OCI-LY3 (cell line): ENCODE data around the gene AGPAT3.

Source experiments
- H2AFZ ChIP-seq: fragments of 200-600, 300-600 bp; shearing (Covaris generic); 2 replicates; pipeline ENCODE4 v1.6.0; 2014; ENCODE audit warnings: antibody characterized with exemption, low read depth, low read length
- H3K27ac ChIP-seq: fragments of 200-600, 300-600 bp; sonication (generic); 2 replicates; pipeline ENCODE4 v1.5.1; 2014; ENCODE audit warnings: mild to moderate bottlenecking, low read length, moderate library complexity, mixed read lengths
- H3K27me3 ChIP-seq: fragments of 200-600, 300-600 bp; sonication (generic); 2 replicates; pipeline ENCODE4 v1.6.1; 2014; ENCODE audit warnings: low read depth, low read length, mixed read lengths
- H3K36me3 ChIP-seq: fragments of 200-600, 300-600 bp; sonication (generic); replicated peaks from 2 replicates; pipeline ENCODE3; 2014; ENCODE audit warnings: low read depth, low read length, mixed read lengths
- H3K4me1 ChIP-seq: fragments of 300-600, 200-600 bp; sonication (generic); 2 replicates; pipeline ENCODE4 v1.6.1; 2014; ENCODE audit warnings: low read length, mixed read lengths
- H3K4me2 ChIP-seq: fragments of 200-600, 300-600 bp; sonication (generic); 2 replicates; pipeline ENCODE4 v1.6.1; 2014; ENCODE audit warnings: low read length, mixed read lengths
- H3K4me3 ChIP-seq: fragments of 300-600, 200-600 bp; sonication (generic); 2 replicates; pipeline ENCODE4 v1.5.1; 2014; ENCODE audit warnings: antibody characterized with exemption, mild to moderate bottlenecking, low read length, moderate library complexity
- H3K79me2 ChIP-seq: fragments of 300-600, 200-600 bp; shearing (Covaris generic); 2 replicates; pipeline ENCODE4 v1.6.1; 2014; ENCODE audit warnings: mild to moderate bottlenecking, low read length, mixed read lengths
- H3K9ac ChIP-seq: fragments of 300-600, 200-600 bp; shearing (Covaris generic); 2 replicates; pipeline ENCODE4 v1.6.0; 2014; ENCODE audit warnings: mild to moderate bottlenecking, low read length, moderate library complexity
- H3K9me3 ChIP-seq: fragments of 200-600, 300-600 bp; shearing (Covaris generic); 2 replicates; pipeline ENCODE4 v1.6.1; 2014; ENCODE audit warnings: low read length, mixed read lengths; ENCODE audit not compliant: insufficient read depth
- H4K20me1 ChIP-seq: fragments of 200-600, 300-600 bp; sonication (generic); 2 replicates; pipeline ENCODE4 v1.6.1; 2016; ENCODE audit warnings: low read length, mixed read lengths; ENCODE audit not compliant: insufficient read depth
- EZH2phosphoT487 ChIP-seq: fragments of 200-600 bp; shearing (Covaris generic); IDR thresholded peaks from 2 replicates; pipeline ENCODE4 v1.6.1; 2018; ENCODE audit warnings: antibody characterized with exemption, mixed run types, low read depth
- TF ChIP-seq, protein P1 (sequence below): fragments of 200-600, 300-600 bp; sonication (generic); IDR thresholded peaks from 2 replicates; pipeline ENCODE4 v1.5.1; 2014; ENCODE audit warnings: antibody characterized with exemption, low read length, low read depth

The AGPAT3 gene

DNA sequence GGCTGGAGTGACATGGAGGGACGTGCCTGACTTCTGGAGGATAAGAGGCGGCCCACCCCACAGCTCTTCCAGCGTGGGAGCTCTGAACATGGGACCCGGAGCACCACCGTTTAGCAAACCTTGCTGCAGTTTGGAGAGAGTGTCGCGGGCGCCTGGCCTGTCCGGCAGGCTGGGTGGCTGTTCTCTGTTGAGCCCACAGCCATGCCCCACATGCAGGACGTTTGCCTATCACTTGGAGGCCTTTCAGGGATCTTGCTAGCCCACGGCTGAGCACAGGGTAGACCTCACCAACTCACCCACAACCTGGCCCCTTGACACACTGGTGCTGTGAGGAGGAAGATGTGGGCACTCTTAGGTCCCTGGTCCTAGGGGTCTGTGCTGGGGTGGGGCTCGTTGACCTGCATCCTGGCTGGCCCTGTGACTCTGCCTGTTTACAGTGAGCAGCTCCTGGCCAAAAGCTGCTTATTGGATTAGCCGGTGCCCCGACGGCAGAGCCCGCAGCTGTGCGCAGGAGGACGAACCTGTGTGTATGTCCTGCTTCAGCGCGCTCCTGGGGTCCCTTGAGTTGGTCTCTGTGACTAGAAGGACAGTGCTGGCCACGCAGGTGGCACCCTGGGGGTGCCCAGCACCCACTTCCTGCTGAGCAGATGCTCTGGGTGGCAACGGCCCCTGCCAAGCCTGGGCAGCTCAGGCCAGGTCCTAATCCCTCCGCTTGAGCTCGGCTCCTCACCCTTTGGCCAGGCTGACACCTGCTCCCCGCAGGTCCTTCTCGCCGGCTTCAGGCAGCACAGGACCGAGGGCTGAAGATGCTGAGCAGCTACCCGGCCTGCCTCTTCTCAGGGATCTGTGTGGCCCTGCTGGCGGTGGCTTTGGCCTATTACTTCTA is 74.7 kb downstream of the AGPAT3 start:
- Histone ChIP-seq H3K27me3 (no peaks in the 10 kb centered on the region), H3K9me3 (no peaks in the 10 kb centered on the region), H3K9ac (peak overlapping the region; percentile 22; the same call in 1 of the 2 replicates), H3K4me1 (peaks cover 25% of the 10 kb centered on the region), H3K79me2 (peaks cover 58% of the 10 kb centered on the region), H2AFZ (no peak overlapping the region), H3K36me3 (peaks cover 19% of the 10 kb centered on the region), H4K20me1 (peaks cover 5% of the 10 kb centered on the region), H3K27ac (peak overlapping the region; percentile 85), H3K4me2 (peak overlapping the region; percentile 96), H3K4me3 (peak overlapping the region; percentile 79)
- no peak for TF ChIP-seq EZH2phosphoT487
- TF ChIP-seq, protein P1, sequence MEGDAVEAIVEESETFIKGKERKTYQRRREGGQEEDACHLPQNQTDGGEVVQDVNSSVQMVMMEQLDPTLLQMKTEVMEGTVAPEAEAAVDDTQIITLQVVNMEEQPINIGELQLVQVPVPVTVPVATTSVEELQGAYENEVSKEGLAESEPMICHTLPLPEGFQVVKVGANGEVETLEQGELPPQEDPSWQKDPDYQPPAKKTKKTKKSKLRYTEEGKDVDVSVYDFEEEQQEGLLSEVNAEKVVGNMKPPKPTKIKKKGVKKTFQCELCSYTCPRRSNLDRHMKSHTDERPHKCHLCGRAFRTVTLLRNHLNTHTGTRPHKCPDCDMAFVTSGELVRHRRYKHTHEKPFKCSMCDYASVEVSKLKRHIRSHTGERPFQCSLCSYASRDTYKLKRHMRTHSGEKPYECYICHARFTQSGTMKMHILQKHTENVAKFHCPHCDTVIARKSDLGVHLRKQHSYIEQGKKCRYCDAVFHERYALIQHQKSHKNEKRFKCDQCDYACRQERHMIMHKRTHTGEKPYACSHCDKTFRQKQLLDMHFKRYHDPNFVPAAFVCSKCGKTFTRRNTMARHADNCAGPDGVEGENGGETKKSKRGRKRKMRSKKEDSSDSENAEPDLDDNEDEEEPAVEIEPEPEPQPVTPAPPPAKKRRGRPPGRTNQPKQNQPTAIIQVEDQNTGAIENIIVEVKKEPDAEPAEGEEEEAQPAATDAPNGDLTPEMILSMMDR: no peak; the same call in 1 of the 2 replicates

DNA sequence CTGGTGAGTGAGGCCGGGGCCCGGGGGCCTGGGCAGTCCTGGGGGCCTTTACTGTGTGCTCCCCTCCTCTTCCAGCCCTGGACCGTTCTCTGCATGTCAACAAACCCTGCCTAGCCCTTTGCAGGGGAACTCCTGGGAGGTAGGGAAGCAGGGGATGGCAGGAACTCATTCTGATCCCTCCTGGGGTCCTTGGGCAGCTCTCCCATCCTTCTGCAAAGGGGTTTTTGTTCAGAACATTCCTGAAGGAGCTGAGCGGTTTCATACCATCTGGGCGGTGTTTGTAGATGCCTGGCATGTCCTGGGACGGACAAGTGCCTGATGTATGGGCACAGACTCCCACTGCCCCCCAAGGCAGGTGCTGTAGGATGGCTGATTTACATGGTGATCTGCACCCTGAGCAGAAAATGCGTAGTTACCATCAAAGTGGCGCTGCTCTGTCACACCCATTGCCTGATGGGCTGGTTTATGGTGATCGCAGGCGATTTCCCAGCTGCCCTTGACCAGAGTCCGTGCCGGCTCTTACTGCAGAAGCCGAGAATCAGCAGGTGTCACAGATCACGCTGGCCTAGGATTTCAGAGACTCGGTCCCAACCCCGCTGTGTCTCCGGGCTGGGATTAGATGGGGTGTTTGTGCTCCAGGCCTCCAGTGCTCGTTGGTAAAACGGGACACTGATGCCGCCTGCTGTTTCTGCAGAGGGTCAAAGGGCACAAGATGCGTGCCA is 75.5 kb downstream of the AGPAT3 start:
- H3K27ac ChIP-seq: no peak overlapping the region
- peaks cover 20% of the 10 kb centered on the region for H3K36me3 ChIP-seq
- no peak overlapping the region for H3K9ac ChIP-seq
- peaks cover 5% of the 10 kb centered on the region for H4K20me1 ChIP-seq
- no peaks in the 10 kb centered on the region for H3K9me3 ChIP-seq
- H3K4me3 ChIP-seq: no peak overlapping the region
- no peak overlapping the region for H2AFZ ChIP-seq
- no peak for TF ChIP-seq EZH2phosphoT487
- TF ChIP-seq, protein P1: no peak
- no peaks in the 10 kb centered on the region for H3K27me3 ChIP-seq
- no peak overlapping the region for H3K4me2 ChIP-seq
- H3K4me1 ChIP-seq: peaks cover 25% of the 10 kb centered on the region
- peaks cover 64% of the 10 kb centered on the region for H3K79me2 ChIP-seq

DNA sequence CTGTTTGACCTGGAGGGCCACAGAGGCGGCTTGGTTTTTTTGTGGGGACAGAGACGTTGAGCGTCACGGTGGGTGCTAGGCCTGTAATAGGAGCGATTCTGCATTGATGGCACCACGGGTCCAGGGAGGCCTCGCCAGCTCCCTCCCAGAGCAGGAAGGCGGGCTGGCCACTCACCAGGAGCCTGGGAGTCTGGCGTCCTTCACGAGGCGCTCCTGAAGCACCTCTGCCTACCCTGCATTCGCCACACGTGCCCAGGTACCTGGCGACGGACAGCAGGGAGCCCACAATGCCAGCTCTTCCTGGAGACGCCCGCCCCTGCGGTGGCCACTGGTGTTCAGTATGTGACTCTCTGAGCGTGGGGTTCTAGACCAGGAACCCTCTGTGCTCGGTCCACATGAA is 77.2 kb downstream of the AGPAT3 start:
- Histone ChIP-seq H3K4me3 (no peak overlapping the region), H3K9me3 (no peaks in the 10 kb centered on the region), H3K27me3 (no peaks in the 10 kb centered on the region), H2AFZ (no peak overlapping the region), H3K4me1 (peaks cover 24% of the 10 kb centered on the region), H3K79me2 (peaks cover 66% of the 10 kb centered on the region), H3K27ac (no peak overlapping the region), H4K20me1 (peaks cover 5% of the 10 kb centered on the region), H3K36me3 (peaks cover 26% of the 10 kb centered on the region), H3K9ac (no peak overlapping the region), H3K4me2 (no peak overlapping the region)
- TF ChIP-seq EZH2phosphoT487: no peak

DNA sequence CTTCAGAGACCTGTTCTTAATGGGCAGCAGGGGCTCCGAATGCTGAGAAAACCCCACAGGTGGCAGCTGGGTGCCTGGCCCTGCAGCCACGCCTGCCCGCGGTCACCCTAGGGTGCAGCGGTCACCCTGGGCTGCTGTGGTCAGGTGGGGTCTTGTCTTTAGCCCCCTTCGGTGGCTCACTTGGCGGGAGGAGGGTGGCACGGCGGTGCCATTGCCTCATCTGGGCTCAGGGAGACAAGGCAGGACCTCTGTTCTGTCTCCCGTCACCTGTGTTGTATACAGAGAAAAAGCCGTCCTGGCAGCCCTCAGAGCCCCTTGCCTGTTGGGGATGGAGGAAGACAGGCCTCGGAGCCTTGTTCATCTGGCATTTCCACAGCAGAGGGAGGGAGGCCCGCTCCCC is 77.6 kb downstream of the AGPAT3 start:
- no peaks in the 10 kb centered on the region for H3K27me3 ChIP-seq
- peaks cover 26% of the 10 kb centered on the region for H3K36me3 ChIP-seq
- no peaks in the 10 kb centered on the region for H3K9me3 ChIP-seq
- H3K4me2 ChIP-seq: no peak overlapping the region
- no peak overlapping the region for H2AFZ ChIP-seq
- TF ChIP-seq, protein P1: no peak
- no peak for TF ChIP-seq EZH2phosphoT487
- H4K20me1 ChIP-seq: peaks cover 5% of the 10 kb centered on the region
- no peak overlapping the region for H3K9ac ChIP-seq
- H3K79me2 ChIP-seq: peaks cover 62% of the 10 kb centered on the region
- no peak overlapping the region for H3K27ac ChIP-seq
- H3K4me3 ChIP-seq: no peak overlapping the region
- H3K4me1 ChIP-seq: peaks cover 20% of the 10 kb centered on the region
